Muscle of leg (tissue), 11 donors: Measurements from ENCODE around the gene NCKAP1. TPM values are rescaled to one million over a fixed set of nuclear protein-coding genes. Genes with fewer than 3 reads are reported as not detected.

ENCODE experiments used
- DNase-seq: peaks from one replicate; pipeline ENCODE4 v3.0.0; 2013
- H3K27ac ChIP-seq: one replicate; pipeline ENCODE4 v1.5.1; 2013; ENCODE audit warnings: mild to moderate bottlenecking, low read length, control low read depth
- H3K27me3 ChIP-seq: one replicate; pipeline ENCODE4 v1.6.1; 2013; ENCODE audit warnings: low read length; ENCODE audit not compliant: control insufficient read depth, insufficient read depth
- H3K36me3 ChIP-seq: one replicate; pipeline ENCODE4 v1.6.1; 2013; ENCODE audit warnings: low read length; ENCODE audit not compliant: control insufficient read depth, insufficient read depth
- H3K4me1 ChIP-seq: one replicate; pipeline ENCODE4 v1.6.1; 2013; ENCODE audit warnings: low read length; ENCODE audit not compliant: control insufficient read depth, insufficient read depth
- H3K4me3 ChIP-seq: one replicate; pipeline ENCODE4 v1.5.1; 2013; ENCODE audit warnings: low read length, control low read depth
- H3K9me3 ChIP-seq: replicated peaks from 2 replicates; pipeline ENCODE4 v1.6.1; 2013; ENCODE audit warnings: low read depth, low read length; ENCODE audit not compliant: control insufficient read depth
- WGBS: methylation state at CpG from one replicate; pipeline ENCODE4 v1.1.5; 2013; ENCODE audit warnings: missing lambda C conversion rate; ENCODE audit not compliant: insufficient coverage; 5-methylcytosine and 5-hydroxymethylcytosine counted together
- polyA plus RNA-seq, 8 donors: library from polyadenylated mRNA; unstranded; fragments of 120-200 nt; gene quantifications; one replicate each; pipeline versions ENCODE4 v1.2.1 to v1.2.3, GENCODE V29; 2013; ENCODE audit warnings: inconsistent platforms in 1 of 8, low replicate concordance in 1 of 8; ENCODE audit not compliant: insufficient read length in 8 of 8, insufficient read depth in 1 of 8
- total RNA-seq: library from RNA; stranded (reverse); fragments of 120-200 nt; gene quantifications from one replicate; pipeline ENCODE4 v1.2.4, GENCODE V29; 2013

The NCKAP1 gene
- total and polyA plus RNA-seq, 9 donors = 71.9 to 98.5 (median 82.7) TPM

DNA sequence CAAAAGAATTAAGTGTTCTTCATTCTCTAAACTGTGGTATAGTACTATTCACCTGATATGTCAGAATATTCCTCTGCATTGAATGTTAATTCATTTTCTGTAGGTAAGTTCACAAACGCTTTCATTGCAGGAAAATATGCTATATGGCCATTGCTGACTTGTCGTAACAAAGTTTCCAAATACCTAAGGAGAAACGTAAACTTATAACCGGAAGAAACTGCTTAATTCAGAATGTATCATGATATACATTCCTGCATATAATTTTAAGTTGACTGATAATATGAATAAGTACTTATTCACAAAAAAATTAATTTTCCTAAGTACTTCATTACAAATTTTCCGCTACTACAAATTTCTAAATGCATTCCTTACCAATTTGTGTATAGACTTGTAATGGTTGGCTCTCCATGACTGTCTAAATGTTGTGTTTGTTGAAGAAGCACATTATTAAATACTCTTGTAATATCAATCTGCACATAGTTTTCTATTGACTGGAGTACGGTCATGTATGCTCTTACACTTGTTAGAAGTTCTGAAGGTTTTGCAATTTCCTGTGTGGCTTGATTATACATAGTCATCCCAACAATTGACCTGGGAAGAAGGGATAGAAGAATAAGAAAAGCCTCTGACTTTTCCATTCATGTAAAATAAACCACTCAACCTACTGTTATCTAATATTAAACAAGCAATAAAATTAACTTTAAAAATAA lies 85.4 kb downstream of the NCKAP1 start:
- H3K36me3 ChIP-seq = peaks cover 15% of the 10 kb centered on the region
- H3K27me3 ChIP-seq = no peaks in the 10 kb centered on the region
- no peak overlapping the region for H3K4me3 ChIP-seq
- DNase-seq = no peak
- H3K4me1 ChIP-seq = no peaks in the 10 kb centered on the region
- no CpG with 5 or more reads among the region's 6 CpGs for WGBS
- no peak overlapping the region for H3K27ac ChIP-seq
- no peaks in the 10 kb centered on the region for H3K9me3 ChIP-seq

DNA sequence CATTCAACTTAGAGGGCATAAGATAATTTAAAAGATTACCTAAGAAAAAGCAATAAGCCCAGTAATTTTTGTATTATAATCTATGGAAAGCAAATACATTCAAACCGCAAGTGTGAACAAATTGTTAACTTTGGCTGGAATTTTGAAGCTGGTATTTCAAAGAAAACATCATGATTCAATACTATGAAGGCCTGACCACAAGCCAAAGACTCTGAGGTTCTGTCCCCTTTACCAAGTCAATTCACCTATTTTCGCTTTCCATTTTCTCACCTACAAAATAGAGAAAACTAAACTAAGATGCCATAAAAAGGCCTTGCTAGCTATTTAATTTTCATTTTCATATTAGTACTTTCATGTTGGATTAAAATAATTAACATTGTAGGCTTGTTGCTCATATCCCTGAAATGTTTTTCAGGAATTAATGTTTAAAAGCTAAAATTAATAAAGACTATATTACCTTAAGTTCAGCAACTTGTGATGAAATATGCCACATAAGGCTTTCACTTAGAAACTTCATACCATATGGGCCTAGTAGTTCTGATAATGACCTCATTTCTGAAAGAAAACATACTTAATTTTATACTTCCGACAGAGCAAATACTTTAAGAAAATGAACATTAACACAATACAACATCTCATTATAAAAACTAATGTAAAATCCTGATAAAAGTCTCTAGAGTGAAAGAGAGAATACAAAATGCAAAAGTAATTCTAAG lies 86.2 kb downstream of the NCKAP1 start:
- no peak overlapping the region for H3K27ac ChIP-seq

DNA sequence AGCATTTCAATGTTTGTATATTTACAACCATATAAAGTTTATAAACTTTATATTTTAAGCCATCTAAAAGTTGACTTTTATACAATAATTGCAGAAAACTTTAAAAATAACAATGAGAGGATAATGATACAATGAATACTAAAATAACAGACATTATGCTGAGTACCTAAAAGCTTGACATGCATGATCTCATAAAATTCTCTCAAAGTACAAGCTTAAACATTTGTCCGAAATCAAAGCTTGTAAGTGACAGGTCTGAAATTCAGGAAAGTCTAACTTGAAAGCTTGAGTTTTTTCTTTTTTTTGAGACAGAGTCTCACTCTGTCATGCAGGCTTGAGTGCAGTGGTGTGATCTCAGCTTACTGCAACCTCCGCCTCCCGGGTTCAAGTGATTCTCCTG lies 87.7 kb downstream of the NCKAP1 start:
- no peak overlapping the region for H3K27ac ChIP-seq
- H3K36me3 ChIP-seq = peaks cover 21% of the 10 kb centered on the region

More for the DNA sequence above, 86.2 kb downstream of the NCKAP1 start:
- Histone ChIP-seq H3K36me3 (peaks cover 16% of the 10 kb centered on the region), H3K4me3 (no peak overlapping the region), H3K4me1 (no peaks in the 10 kb centered on the region), H3K9me3 (no peaks in the 10 kb centered on the region), H3K27me3 (no peaks in the 10 kb centered on the region)
- no CpG with 5 or more reads among the region's 3 CpGs for WGBS
- DNase-seq = no peak

DNA sequence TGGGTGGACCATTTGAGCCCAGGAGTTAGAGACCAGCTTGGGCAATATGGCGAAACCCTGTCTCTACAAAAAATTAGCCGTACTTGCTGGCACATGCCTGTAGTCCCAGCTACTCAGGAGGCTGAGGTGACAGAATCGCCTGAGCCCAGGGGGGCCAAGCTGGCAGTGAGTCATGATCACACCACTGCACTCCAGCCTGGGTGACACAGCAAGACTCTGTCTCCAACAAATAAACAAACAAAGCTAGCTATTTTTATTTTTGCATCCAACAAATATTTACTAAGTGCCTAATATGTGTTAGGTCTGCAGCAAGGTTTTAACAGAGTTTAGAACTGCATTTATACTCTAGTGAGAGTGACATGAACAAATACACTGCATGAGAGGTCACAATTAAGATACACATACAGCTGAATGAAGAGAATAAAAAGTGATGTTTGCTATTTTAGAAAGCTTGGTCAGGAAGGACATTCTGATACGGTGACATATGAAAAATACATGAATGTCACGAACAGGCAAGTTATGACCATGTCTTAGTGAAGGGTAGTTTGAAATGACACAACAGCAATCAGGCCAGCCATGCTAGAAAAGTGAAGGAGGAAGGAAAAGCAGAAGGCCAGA lies 88.6 kb downstream of the NCKAP1 start:
- 94% methylated on average over 2 of the region's 5 CpGs for WGBS
- peaks cover 21% of the 10 kb centered on the region for H3K36me3 ChIP-seq
- H3K9me3 ChIP-seq = no peaks in the 10 kb centered on the region
- no peaks in the 10 kb centered on the region for H3K4me1 ChIP-seq
- no peak overlapping the region for H3K27ac ChIP-seq
- no peaks in the 10 kb centered on the region for H3K27me3 ChIP-seq
- no peak for DNase-seq
- H3K4me3 ChIP-seq = no peak overlapping the region

More for the DNA sequence above, 87.7 kb downstream of the NCKAP1 start:
- Histone ChIP-seq H3K4me1 (no peaks in the 10 kb centered on the region), H3K27me3 (no peaks in the 10 kb centered on the region), H3K4me3 (no peak overlapping the region), H3K9me3 (no peaks in the 10 kb centered on the region)
- DNase-seq = no peak
- WGBS = no CpG with 5 or more reads among the region's 3 CpGs

DNA sequence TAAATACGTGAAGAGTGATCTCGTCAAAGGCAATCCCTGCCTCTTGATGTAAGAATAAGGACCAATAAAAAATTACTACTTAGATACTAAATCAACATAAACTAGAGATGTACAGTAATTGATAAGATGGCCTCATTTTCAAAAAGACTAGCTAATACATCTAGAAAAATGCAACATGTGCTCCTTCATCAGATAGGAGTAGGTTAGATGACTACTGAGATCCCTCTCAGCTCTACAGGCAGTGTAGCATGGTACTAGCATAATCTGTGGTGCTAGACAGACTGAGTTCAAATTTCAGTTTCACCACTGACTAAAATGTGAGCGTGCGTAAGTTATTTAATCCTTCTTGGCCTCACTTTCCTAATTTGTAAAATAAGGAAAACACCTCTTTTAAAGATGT lies 89.2 kb downstream of the NCKAP1 start:
- no peak for DNase-seq
- no peak overlapping the region for H3K27ac ChIP-seq
- H3K4me3 ChIP-seq = no peak overlapping the region
- no peaks in the 10 kb centered on the region for H3K4me1 ChIP-seq
- WGBS = no CpG with 5 or more reads among the region's 4 CpGs
- no peaks in the 10 kb centered on the region for H3K9me3 ChIP-seq
- H3K36me3 ChIP-seq = peaks cover 23% of the 10 kb centered on the region
- H3K27me3 ChIP-seq = no peaks in the 10 kb centered on the region

DNA sequence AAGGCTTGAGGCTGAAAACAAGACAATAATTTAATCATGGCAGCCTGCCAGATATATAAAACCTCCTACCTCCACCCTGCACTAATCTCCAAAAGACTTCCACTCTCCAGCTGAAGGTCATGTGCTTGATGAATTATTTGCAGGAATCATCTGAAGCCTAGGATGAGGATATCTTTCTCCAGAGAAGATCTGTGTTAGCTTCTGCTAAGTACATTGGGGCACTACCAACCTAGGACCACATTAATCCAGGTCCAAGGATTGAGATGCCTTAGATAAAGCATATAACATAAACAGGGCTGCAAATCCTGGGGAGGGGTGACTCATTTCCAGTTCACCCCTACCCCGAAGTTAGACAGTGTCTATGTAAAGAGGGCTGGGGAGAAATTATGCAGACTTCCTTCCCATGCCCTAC lies 91.3 kb downstream of the NCKAP1 start:
- Histone ChIP-seq H3K36me3 (peaks cover 21% of the 10 kb centered on the region), H3K9me3 (no peaks in the 10 kb centered on the region), H3K4me1 (no peaks in the 10 kb centered on the region), H3K27ac (no peak overlapping the region), H3K27me3 (no peaks in the 10 kb centered on the region), H3K4me3 (no peak overlapping the region)
- DNase-seq = no peak
- no CpG with 5 or more reads among the region's 1 CpG for WGBS

DNA sequence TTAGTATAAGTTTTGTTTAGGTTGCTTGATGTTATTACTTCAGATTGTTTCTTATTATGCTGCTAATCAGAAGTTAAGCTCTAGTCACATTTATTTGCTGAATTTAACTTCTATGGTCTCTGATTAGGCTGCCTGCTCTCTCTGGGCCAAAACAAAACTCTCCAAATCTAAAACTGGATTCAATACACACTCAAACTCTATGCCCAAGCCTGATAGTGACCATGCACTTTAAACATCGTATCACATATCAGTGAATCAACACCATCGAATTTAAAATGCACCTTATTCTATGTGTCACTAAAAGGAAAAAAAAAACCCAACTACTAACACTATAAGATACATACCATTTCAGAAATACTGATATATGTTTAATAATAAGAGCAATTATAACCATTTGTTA lies 94.9 kb downstream of the NCKAP1 start:
- Histone ChIP-seq H3K9me3 (no peaks in the 10 kb centered on the region), H3K27ac (no peak overlapping the region)
- no CpG with 5 or more reads among the region's 2 CpGs for WGBS

DNA sequence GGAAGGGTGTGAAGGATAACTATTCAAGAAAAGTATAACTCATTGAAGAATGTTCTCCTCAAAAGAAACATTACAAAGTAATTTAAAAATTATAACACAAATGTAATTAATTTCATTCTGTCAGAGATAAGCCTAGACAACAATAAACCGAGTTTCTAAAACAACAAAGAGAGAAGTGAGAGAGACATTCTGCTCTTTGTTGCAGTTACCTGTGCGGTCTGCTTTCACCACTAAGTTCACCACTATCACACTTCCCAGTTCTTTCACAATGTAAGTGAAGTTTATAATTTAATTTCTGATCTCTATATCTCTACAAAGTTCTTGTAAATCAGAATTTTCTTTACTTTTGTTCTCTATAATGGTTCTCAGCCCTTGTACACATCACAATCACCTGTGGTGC lies 95.5 kb downstream of the NCKAP1 start:
- H3K36me3 ChIP-seq = peaks cover 20% of the 10 kb centered on the region

More for the DNA sequence above, 94.9 kb downstream of the NCKAP1 start:
- Histone ChIP-seq H3K4me1 (no peaks in the 10 kb centered on the region), H3K36me3 (peaks cover 18% of the 10 kb centered on the region), H3K4me3 (no peak overlapping the region), H3K27me3 (no peaks in the 10 kb centered on the region)
- DNase-seq = no peak

DNA sequence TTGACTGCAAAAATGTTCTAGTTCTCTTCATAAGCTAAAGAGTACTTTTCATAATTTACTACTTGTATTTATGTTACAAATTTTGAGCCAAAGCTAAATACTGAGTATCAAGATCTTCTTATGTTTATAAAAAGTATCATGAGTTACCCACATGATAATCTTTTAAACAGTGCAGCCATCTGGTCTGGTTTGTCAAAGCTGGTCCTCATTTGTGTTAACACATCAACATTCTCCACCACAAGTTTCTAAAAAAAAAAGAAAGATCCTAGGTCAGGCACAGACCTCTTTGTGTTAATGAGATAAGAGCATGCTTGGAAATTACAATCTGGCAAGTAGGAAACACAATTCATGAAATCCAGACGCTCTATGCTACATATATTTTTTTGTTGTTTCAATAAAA lies 96.3 kb downstream of the NCKAP1 start:
- Histone ChIP-seq H3K9me3 (no peaks in the 10 kb centered on the region), H3K36me3 (peaks cover 21% of the 10 kb centered on the region), H3K27me3 (no peaks in the 10 kb centered on the region), H3K4me3 (no peak overlapping the region), H3K27ac (no peak overlapping the region), H3K4me1 (no peaks in the 10 kb centered on the region)
- no CpG with 5 or more reads among the region's 1 CpG for WGBS
- no peak for DNase-seq

More for the DNA sequence above, 95.5 kb downstream of the NCKAP1 start:
- DNase-seq = no peak
- WGBS = no CpG with 5 or more reads among the region's 2 CpGs
- Histone ChIP-seq H3K27me3 (no peaks in the 10 kb centered on the region), H3K9me3 (no peaks in the 10 kb centered on the region), H3K4me1 (no peaks in the 10 kb centered on the region), H3K4me3 (no peak overlapping the region), H3K27ac (no peak overlapping the region)

DNA sequence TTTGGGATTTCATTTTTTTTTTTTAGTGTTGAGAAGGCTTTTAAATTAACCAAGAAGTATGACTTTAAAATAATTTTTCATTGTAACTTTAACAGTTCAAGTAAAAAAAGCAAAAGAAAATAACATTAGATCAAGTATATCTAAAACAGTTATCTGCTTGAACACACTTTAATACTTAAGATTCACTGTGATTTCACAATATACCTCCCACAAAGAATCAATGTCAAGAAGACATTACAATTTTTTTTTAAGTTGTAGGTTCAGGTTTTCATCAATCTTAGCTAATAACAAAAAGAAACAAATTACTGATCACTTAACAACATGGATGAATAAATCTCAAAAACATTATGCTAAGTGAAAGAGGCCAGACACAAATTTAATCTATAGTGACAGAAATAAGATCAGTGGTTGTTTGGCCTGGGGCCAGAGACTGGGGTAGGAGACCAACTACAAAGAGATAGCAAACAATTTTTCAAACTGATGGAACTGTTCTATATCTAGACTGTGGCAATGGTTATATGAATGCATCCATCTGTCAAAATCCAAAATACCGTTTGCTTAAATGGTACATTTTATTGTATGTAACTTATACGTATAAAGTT lies 97.0 kb downstream of the NCKAP1 start:
- H3K27ac ChIP-seq = no peak overlapping the region
- peaks cover 20% of the 10 kb centered on the region for H3K36me3 ChIP-seq
- H3K4me1 ChIP-seq = no peaks in the 10 kb centered on the region
- peak; percentile 25 for DNase-seq
- H3K4me3 ChIP-seq = no peak overlapping the region
- H3K9me3 ChIP-seq = no peaks in the 10 kb centered on the region
- H3K27me3 ChIP-seq = no peaks in the 10 kb centered on the region
- no CpG with 5 or more reads among the region's 2 CpGs for WGBS
